Activated CD4-positive, alpha-beta T cell treated with anti-CD3 and anti-CD28 coated beads, Interleukin-2, Interleukin-6, amounts not matched to agents 100 ng/mL and 50 ng/mL, durations not matched to agents 16 hours and 8 hours (primary cell): ENCODE results near the gene COQ8A.

Experiments used
- DNase-seq: peaks from one replicate; pipeline ENCODE4 v3.0.0-alpha.2; 2020

Gene COQ8A

GRCh38 chr1:227033880-227034279 lies 93.8 kb downstream of the COQ8A start:
- no peak for DNase-seq

- DNase-seq, result no peak
Observed at GRCh38 chr1:227035316-227035715, 95.2 kb downstream of the COQ8A start.

DNA sequence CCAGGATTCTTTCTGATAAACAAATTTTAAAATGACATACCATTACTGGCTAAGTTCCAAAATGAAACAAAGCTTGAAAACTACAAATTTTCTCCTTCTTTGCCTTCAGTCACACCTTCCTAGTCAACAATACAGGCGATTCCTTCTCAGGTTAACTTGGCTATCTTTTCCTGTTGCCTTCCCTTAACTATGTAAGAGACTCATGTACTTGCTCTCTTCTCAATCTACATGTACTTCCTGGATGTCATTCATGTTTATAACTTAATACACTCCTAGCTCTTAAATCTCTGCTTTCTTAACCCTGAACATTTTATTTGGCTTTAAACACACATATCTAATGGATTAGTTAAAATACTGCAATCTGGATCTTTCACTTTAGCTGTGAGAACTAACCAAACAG lies 97.0 kb downstream of the COQ8A start:
- DNase-seq, result no peak
